NCI-H2196 (cell line): ENCODE results near the gene SEPTIN2.
"Not testable (repeated sequence)": the region's sequence is repeated elsewhere in the genome, so short reads cannot be mapped to it uniquely, and the experiment has no call there.

Source experiments
- DNase-seq: peaks from one replicate; lab custom pipeline; 2025; ENCODE audit not compliant: unreplicated experiment; lab: John Stamatoyannopoulos, UW

SEPTIN2 gene

GRCh38 chr2:241312082-241312481, 3.6 kb upstream of the SEPTIN2 start:
- no peak for DNase-seq

- DNase-seq = no peak
These were observed 2.1 kb upstream of the SEPTIN2 start for GRCh38 chr2:241313543-241314095.

DNA sequence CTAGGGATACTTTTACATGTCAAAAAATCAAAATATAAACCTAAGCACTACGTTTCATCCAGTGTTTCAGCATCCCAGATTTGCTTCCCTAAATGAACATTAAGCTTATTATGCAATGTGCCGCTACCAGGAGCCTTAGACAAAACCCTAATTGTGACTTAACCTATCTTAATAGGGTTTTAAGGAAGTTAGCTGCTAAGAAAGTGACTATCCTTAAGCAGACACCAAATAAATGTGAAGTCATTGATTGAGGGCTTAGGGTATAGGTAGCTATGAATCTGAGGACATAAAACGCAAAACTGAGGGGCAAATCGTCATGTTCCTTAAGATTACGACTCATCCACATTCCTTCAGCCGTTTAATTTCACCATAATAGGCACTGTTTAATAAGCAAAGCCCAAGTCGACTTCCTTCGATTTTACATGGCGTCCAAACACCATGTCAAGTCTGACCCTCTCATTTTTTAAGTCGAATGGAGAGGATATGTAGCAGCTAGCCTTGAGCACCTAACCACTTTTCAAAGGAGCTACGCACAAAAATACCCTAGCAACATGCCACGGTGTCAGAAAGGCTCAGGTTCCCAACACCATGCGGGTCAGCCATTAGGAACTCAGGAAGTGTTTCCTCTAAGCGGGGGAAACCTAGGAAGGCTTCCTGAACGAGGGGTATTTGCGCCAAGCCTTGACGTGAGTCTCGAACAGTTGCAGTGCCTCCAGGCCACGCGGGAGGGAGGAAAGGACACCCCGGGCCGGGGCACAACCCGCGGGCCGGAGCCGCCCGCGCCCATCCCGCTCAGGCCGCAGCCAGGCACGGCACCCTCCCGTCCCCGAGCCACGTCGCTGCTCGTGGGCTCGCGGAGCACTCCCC, 1.3 kb upstream of the SEPTIN2 start:
- peak; percentile 51 for DNase-seq

DNA sequence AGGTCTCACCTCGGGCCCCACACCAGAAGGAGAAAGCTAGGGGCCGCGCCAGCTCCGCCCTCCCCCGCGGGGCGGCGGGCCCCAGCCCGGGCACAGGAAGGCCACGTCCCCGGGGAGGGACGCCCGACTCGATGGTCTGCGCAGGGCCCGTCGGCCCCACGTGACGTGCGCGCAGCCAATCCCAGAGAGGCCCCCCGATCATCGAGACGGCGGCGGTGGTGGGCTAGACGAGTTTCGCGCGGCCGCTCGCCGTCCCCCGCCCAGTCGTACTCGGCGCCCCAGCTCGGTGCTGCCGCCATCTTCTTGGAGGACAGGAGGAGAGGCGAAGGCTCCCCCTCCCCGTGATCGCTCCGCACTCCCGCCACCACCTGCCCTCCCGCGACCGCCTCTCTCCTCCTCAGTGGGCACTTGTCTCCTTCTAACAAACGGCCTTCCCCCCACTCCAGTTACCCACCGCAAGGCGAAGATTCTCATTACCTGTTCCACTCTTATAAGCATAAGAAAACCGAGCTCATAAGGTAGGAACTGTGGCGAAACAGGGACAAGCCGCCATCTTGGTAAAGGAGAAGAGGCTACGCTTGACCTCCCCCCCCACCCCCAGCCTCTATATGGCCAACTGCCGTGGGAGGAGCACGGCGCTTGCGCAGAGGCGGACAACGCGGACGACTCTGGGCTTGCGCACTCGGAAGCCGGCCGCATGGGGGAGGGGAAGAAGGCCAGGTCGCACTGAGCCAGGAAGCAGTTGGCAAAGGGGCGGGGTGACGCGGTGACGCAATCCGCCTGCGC, 439 bp upstream of the SEPTIN2 start, which contains the start of gene HDLBP:
HDLBP (minus strand) TSS at position 580 of the 786 bp plus-strand sequence. CDS start 48,803 bp downstream, outside the sequence.
- peak; percentile 98 for DNase-seq

DNA sequence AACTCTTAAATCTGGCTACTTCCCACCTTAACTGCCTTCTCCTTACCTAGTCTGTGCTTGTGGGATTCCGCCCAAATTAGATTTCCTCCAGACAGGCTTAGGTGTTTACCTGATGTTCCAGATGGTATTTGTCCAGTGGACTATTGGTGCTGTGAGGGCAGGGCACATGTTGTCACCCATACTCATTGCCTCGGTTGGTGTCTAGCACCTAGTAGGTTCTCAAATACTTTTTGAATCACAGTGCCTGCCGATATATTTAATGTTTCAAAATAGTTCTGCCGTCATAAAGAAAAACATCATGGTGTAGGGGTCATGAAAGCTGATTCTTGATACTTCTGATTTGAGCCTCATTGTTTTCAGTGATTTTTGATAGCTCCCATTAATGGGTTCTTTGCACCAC, 1.1 kb downstream of the SEPTIN2 start:
- DNase-seq = no peak

DNA sequence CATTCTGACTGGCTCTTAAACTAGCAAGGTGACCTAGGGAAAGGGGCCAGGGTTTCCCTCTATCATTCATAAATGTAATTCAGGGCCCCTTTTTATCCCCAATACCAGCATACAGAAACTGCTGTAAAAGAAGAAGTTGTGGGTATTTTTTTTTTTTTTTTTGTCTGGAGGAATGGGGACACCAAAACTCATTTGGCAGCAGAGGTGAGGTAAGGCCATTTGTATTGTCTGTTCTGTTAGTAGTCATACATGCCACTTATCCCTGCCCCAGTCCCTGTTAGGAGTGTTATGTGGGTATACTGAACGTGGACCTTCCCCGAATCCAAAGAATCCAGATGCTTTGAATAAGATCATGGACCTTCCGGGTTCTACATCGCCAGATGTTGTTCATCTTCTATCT, 1.7 kb downstream of the SEPTIN2 start:
- no peak for DNase-seq

- DNase-seq = not testable (repeated sequence)
These were observed 3.1 kb downstream of the SEPTIN2 start for GRCh38 chr2:241318830-241319229.

- no peak for DNase-seq
These were observed 4.7 kb downstream of the SEPTIN2 start for GRCh38 chr2:241320394-241320793.

DNA sequence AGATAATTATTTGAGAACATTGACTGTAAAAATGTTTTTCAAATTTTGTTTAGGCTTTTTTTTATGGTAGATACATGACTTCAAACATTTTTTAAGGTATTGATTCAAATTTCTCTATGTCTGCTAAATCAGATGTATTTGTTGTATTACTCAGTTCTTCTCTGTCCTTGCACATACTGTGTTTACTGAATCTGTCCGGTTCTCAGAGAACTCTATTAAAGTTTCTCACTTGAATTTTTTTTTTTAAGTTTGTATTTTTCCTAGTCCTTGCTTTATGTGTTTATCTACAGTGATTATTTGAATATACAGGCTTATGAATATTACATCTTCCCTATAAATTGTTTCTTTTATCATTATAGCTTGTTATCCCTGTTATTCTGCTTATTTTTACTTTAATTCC, 5.3 kb downstream of the SEPTIN2 start:
- no peak for DNase-seq

DNA sequence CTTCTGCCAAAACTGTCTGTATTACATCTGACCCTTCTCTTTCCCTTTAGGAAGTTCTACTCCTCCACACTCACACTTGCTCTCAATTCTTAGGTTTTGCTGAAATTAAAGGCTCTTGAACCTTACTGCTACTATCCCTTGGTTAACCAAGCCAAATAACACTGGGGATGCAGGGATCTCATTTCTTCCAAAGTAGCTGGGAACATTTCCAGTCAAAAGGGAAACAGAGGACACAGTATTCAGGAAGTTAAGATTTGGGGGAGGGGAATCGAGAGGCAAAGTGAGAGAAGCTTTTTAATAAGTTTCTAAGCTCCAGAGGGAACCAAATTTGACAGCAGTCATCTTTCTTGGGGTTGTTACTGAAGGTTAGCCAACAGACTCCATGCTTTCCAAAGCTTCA, 6.2 kb downstream of the SEPTIN2 start:
- no peak for DNase-seq

GRCh38 chr2:241323778-241324177, 8.1 kb downstream of the SEPTIN2 start:
- no peak for DNase-seq

- no peak for DNase-seq
These were observed 9.1 kb downstream of the SEPTIN2 start for GRCh38 chr2:241324775-241325174.

- DNase-seq = no peak
These were observed 9.5 kb downstream of the SEPTIN2 start for GRCh38 chr2:241325257-241325656.

GRCh38 chr2:241329669-241330615, 14.2 kb downstream of the SEPTIN2 start:
- DNase-seq = no peak

DNA sequence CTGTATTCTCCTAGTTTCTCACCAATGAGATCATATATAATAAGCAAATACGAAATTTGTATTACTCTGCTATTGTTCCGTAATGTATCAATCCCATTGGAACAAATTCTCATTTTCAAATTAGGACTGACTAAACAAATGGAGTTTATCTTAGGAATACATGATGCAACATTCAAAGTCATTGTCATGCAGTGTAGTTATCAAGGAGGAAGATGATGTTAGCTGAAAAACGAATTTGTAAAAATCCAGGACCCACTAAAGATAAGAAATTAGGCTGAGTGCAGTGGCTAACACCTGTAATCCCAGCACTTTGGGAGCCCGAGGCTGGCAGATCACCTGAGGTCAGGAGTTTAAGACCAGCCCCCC, 14.9 kb downstream of the SEPTIN2 start:
- DNase-seq = no peak

DNA sequence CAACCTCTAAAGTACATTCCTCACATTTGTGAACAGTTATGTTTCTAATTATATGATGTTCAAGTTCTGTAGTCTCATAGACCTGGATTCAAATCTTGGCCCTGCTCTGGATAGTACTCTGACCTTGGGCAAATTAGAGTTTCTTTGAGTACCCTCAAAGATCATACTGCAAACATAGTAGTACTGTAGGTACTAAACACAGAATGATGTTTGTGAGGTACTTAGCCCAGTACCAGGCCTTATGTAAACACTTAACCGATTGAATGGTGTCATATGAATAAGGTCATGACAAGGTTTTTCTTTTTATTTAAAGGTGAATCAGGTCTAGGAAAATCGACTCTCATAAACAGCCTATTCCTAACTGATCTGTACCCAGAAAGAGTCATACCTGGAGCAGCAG, 19.1 kb downstream of the SEPTIN2 start:
- peak; percentile 25 for DNase-seq

DNA sequence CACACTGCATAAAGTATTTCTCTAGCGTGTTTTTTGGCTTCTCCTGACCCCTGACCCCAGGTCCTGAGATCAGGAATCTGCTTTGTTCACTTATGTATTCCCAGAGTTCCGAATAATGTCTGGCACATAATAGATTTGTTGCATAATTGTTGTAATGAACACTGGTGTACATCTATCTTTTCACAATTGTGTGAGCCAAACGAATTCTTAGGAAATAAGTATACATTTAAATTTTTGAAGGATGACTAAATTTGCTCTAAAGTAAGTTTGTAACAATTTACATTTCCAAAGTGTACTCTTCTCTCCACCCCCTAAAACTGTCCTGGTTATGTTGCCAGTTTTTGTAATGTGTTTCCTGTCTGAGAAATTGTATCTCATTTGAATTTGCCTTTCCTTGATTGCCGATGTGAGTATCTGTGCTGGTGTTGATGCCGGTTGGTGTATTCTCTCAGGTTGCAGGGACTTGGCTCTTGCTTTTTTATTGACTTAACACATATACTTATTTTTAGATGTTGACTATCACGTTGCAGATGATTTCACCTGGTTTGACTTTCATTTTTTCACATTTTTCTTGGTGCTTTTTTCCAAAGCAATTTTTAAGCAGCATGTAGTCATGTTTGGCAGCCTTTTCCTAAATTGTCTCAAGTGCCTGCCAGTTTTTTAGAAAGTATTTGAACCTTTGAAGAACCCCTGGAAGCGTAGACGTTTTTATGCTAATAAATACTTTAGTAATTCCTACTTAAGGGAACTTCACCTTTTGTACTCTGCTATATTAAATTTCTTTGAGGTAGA, 24.3 kb downstream of the SEPTIN2 start:
- peak; percentile 40 for DNase-seq

- DNase-seq = no peak
These were observed 25.0 kb downstream of the SEPTIN2 start for GRCh38 chr2:241340631-241341163.

- DNase-seq = no peak
These were observed 29.4 kb downstream of the SEPTIN2 start for GRCh38 chr2:241344925-241345651.
